ENCODE data around the gene PSMF1.

PSMF1 gene, protein sequence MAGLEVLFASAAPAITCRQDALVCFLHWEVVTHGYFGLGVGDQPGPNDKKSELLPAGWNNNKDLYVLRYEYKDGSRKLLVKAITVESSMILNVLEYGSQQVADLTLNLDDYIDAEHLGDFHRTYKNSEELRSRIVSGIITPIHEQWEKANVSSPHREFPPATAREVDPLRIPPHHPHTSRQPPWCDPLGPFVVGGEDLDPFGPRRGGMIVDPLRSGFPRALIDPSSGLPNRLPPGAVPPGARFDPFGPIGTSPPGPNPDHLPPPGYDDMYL

DNA sequence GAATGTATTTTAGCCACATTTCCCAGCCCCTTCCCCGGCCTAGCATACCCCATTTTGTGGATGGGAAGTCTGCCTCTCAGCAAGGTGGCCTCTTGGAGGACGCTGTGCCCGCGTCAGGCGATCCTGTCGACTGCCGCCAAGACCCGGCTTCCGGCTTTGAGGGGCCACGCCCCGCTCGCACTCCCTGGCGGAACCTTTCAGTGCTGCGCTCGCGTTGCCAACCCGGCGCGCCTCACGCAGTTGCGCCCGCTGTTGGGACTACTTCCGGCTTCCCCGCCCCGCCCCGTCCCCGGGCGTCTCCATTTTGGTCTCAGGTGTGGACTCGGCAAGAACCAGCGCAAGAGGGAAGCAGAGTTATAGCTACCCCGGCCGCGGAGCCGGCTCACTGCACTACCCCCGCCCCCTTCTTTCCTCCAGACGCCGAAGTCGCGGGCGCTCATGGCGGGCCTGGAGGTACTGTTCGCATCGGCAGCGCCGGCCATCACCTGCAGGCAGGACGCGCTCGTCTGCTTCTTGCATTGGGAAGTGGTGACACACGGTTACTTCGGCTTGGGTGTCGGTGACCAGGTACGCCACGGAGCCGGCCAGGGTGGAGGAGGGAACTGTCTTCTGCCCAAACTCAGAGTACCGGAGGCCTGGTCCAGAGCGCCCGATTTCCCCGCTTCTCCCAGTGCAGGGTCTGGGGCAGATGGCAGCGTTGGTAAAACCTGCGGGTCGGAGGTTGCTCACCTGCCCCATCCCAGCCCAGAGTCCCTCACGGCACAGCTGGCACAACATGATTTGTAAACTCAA lies at the start of gene PSMF1:
Gene PSMF1 (plus strand): TSS at position 267 of the 792 bp plus-strand sequence. CDS start 172 bp downstream, at position 439.
- peak; percentile 97 for DNase-seq (ENCODE audit: low read depth)
- H3K9me3 ChIP-seq (ENCODE audit: control insufficient read depth, low read length), result no peaks in the 10 kb centered on the region
- H3K4me3 ChIP-seq (ENCODE audit: low read length), result peak within 1 kb of the TSS; percentile 99
- H3K27me3 ChIP-seq (replicated peaks; ENCODE audit: control insufficient read depth, insufficient read depth, low read length), result no peaks in the 10 kb centered on the region
- peak within 1 kb of the TSS; percentile 92 for H3K9ac ChIP-seq (ENCODE audit: low read length)
- peaks cover 51% of the 10 kb centered on the region for H3K4me1 ChIP-seq (ENCODE audit: control insufficient read depth, insufficient read depth, low read length)
- no peaks in the 10 kb centered on the region for H3K36me3 ChIP-seq (ENCODE audit: control insufficient read depth, insufficient read depth, low read length, severe bottlenecking)

DNA sequence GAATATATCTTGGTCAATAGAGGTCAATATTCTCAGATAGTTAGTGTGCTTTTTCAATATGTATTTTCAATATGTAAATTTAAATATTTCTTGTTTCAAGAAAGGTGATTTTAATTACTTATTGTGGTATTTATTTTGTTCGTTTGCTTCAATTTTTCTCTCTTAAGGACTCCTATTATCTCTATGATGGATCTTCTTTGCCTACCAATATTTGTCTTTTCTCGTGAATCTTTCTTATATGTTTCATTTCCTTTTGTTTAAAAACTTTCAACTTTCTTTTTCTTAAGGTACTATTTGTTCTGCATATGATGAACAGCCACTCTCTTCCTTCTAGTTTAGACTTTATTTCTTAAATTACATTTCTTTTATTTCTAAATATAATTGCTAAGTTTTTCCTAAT lies 46.1 kb upstream of the PSMF1 start:
- no peaks in the 10 kb centered on the region for H3K27me3 ChIP-seq (replicated peaks; ENCODE audit: control insufficient read depth, insufficient read depth, low read length)
- peaks cover 9% of the 10 kb centered on the region for H3K9me3 ChIP-seq (ENCODE audit: control insufficient read depth, low read length)
- no peak for DNase-seq (ENCODE audit: low read depth)
- H3K9ac ChIP-seq (ENCODE audit: low read length), result no peak overlapping the region
- H3K36me3 ChIP-seq (ENCODE audit: control insufficient read depth, insufficient read depth, low read length, severe bottlenecking), result no peaks in the 10 kb centered on the region
- H3K4me1 ChIP-seq (ENCODE audit: control insufficient read depth, insufficient read depth, low read length), result no peaks in the 10 kb centered on the region
- no peak overlapping the region for H3K4me3 ChIP-seq (ENCODE audit: low read length)

DNA sequence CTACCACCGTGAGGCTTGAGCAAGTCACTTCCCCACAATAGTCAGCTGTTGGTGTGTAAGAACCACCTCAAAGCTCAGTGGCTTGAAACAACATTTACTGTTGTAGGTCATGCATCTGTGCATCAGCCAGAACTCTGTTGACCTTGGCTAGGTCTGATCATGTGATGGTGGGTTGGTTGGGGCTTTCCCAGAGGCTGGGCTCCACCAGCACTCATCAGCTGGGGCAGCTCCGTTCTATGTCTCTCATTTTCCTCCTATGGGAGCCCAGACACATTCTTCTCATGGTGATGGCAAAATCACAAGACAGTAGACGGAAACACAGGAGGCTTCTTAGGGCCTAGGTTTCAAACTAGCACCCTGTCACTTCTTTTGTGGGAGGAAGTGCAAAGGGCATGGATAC lies 42.8 kb upstream of the PSMF1 start:
- Histone ChIP-seq H3K27me3 (replicated peaks; ENCODE audit: control insufficient read depth, insufficient read depth, low read length) (no peaks in the 10 kb centered on the region), H3K4me1 (ENCODE audit: control insufficient read depth, insufficient read depth, low read length) (no peaks in the 10 kb centered on the region)
- DNase-seq (ENCODE audit: low read depth), result no peak

DNA sequence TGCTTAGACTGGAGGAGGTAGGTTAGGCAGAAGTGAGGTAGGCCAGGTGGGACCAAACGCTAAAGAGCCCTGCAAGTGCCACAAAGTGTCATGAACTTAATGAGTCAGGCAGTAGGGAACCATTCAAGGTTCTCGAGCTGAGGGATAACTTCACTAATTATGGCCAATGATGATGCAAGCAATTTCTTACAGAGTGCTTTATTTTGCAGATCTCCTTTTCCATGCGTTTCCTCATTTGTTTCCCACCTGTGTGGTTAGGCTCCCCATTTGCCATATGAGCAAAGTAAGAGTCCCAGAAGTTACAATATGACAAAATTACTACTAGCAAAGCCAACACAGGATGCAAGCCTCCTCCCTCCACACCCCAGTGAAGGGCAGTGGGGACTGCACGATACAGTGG lies 36.5 kb upstream of the PSMF1 start:
- no peaks in the 10 kb centered on the region for H3K4me1 ChIP-seq (ENCODE audit: control insufficient read depth, insufficient read depth, low read length)
- H3K36me3 ChIP-seq (ENCODE audit: control insufficient read depth, insufficient read depth, low read length, severe bottlenecking), result no peaks in the 10 kb centered on the region
- no peak overlapping the region for H3K9ac ChIP-seq (ENCODE audit: low read length)
- H3K9me3 ChIP-seq (ENCODE audit: control insufficient read depth, low read length), result peaks cover 9% of the 10 kb centered on the region
- no peak overlapping the region for H3K4me3 ChIP-seq (ENCODE audit: low read length)
- H3K27me3 ChIP-seq (replicated peaks; ENCODE audit: control insufficient read depth, insufficient read depth, low read length), result peaks cover 3% of the 10 kb centered on the region
- no peak for DNase-seq (ENCODE audit: low read depth)

More for the DNA sequence above, 42.8 kb upstream of the PSMF1 start:
- H3K4me3 ChIP-seq (ENCODE audit: low read length), result no peak overlapping the region
- no peak overlapping the region for H3K9ac ChIP-seq (ENCODE audit: low read length)
- H3K9me3 ChIP-seq (ENCODE audit: control insufficient read depth, low read length), result peaks cover 6% of the 10 kb centered on the region
- no peaks in the 10 kb centered on the region for H3K36me3 ChIP-seq (ENCODE audit: control insufficient read depth, insufficient read depth, low read length, severe bottlenecking)

DNA sequence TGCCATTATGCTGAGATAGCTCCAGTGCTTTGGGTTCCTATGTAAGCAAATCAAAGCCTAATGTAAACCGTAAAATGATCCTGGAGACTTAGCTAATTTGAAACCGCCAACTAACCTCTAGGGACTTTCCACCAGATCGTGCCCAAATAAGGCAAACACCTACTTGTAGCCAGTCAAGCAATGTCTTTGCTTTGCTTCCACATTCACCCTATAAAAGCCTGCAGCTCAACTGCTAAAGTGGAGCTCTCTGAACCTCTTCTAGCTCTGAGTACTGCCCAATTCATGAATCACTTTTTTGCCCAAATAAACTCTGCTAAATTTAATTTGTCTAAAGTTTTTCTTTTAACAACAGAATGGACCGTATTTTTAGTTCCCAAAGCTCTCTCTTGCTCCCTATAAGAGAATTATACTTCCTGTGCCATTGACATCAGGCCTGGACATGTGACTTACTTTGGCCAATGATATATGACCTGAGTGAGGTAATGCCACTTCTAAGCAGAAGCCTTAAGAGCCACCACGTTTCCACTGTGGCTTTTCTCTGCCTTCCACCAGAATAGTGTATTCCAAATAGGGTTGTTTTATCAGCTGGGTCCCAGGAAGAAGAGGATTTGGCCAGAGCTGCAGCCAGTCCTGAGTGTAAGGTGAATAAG lies 34.8 kb upstream of the PSMF1 start:
- no peak for DNase-seq (ENCODE audit: low read depth)
- Histone ChIP-seq H3K4me3 (ENCODE audit: low read length) (no peak overlapping the region), H3K9me3 (ENCODE audit: control insufficient read depth, low read length) (peaks cover 9% of the 10 kb centered on the region), H3K36me3 (ENCODE audit: control insufficient read depth, insufficient read depth, low read length, severe bottlenecking) (no peaks in the 10 kb centered on the region), H3K27me3 (replicated peaks; ENCODE audit: control insufficient read depth, insufficient read depth, low read length) (peaks cover 3% of the 10 kb centered on the region), H3K9ac (ENCODE audit: low read length) (no peak overlapping the region), H3K4me1 (ENCODE audit: control insufficient read depth, insufficient read depth, low read length) (no peaks in the 10 kb centered on the region)

DNA sequence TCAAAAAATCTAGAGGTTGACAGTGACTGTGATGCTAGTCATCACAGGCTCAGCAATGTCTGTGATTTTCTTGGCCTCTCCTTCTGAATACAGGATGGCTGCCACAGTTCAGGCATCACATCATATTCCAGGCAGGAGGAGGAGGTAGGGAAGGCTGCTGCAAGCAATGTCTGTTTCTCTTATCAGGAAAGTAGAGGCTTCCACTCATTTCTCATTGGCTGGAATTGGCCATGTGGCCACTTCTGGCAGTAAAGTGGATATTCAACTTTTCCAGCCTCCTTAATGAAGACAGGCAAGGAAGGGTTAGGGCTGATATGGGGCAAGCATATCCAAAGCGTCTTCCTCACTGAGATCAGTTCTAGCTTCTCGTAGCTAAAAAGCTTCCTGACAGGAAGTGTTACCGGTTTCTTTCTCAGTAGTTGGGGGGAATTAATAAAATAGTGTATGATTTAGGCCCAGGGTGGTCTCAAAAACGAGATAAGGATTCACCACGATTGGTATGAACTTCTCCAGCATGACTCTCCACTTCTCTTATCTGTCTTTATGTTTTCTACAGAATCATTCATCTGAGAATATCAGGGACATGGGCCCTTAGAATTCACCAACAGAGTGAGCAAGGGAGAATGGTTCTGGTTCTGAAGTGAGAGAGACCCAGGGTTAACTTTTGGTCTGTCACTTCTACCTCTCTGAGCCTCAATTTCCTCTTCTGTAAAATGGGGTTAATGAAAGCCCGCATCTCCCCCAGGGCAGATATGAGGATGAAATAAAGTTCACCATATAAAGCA lies 32.7 kb upstream of the PSMF1 start:
- Histone ChIP-seq H3K36me3 (ENCODE audit: control insufficient read depth, insufficient read depth, low read length, severe bottlenecking) (no peaks in the 10 kb centered on the region), H3K9me3 (ENCODE audit: control insufficient read depth, low read length) (peaks cover 15% of the 10 kb centered on the region), H3K27me3 (replicated peaks; ENCODE audit: control insufficient read depth, insufficient read depth, low read length) (peaks cover 3% of the 10 kb centered on the region), H3K4me1 (ENCODE audit: control insufficient read depth, insufficient read depth, low read length) (no peaks in the 10 kb centered on the region), H3K4me3 (ENCODE audit: low read length) (no peak overlapping the region), H3K9ac (ENCODE audit: low read length) (no peak overlapping the region)
- DNase-seq (ENCODE audit: low read depth), result no peak

DNA sequence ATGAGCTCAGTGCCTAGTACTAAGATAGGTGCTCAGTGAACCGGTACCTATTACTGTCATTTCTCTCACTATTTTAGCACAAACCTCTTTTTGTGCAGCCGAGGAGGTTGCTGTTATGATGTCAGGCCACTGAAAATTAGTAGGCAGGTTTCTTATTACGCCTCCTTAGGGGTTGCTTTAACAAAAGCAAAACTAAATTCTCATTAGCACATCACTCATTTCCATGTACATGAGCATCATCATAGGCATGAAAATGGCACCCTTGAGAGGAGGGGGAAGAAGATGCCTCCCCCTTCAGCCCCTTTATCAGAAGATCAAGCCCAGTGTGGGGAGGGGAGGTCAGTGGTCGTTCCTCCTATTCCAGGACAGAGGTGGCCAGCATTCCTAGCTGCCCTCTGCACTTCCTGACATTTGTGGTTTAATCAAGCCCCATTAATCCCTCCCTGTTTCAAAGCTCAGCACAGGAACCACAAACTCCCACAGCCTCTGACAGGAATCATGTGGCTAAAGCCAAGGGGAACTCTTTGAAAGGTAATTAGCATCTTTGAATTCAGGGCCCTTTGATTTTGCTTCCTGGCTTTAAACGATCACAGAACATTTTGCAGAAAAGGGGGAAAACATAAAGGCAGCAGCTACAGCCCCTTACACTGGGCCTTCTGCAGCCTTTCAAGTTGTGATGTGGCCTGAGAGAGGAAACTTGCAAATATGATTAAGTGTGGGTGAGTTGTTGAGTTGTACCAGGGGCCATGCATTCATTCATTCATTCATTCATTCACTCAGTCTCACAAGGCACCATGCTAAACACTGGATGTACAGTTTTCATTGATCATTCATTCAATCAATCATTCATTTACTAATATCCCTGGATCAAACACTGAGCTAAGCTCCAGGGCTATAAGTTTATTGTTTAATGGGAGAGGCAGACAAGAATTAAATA lies 31.9 kb upstream of the PSMF1 start:
- H3K9ac ChIP-seq (ENCODE audit: low read length), result no peak overlapping the region

DNA sequence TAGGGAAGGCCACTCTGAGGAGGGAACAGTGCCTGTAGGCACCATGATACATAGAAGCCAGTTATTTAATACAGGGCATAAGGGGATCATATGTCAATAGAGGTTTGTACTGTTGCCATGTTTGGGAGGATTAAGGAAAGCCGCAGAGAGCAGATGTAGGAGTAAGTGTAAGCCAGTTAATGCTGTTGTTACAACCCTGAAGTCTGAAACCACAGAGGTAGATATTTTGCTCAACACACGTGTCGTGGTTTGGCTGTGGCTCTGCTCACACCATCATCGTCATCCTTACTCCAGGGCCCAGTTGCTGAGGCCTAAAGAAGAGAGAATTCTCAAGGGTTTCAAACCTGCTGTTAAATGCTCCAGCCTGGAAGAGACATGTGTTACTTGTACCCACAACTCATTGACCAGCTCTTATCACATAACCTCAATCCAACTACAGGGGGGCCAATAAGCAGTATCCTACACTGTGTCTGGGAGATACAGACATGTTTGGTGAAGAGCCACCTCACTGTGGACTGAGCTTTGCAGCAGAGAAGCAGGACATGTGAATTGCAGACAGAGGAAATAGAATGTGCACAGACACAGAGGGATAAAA lies 31.0 kb upstream of the PSMF1 start:
- H3K27me3 ChIP-seq (replicated peaks; ENCODE audit: control insufficient read depth, insufficient read depth, low read length), result peaks cover 3% of the 10 kb centered on the region
- H3K4me3 ChIP-seq (ENCODE audit: low read length), result no peak overlapping the region
- no peaks in the 10 kb centered on the region for H3K36me3 ChIP-seq (ENCODE audit: control insufficient read depth, insufficient read depth, low read length, severe bottlenecking)
- H3K9me3 ChIP-seq (ENCODE audit: control insufficient read depth, low read length), result peaks cover 15% of the 10 kb centered on the region
- H3K9ac ChIP-seq (ENCODE audit: low read length), result no peak overlapping the region
- DNase-seq (ENCODE audit: low read depth), result no peak
- no peaks in the 10 kb centered on the region for H3K4me1 ChIP-seq (ENCODE audit: control insufficient read depth, insufficient read depth, low read length)

More for the DNA sequence above, 31.9 kb upstream of the PSMF1 start:
- H3K4me3 ChIP-seq (ENCODE audit: low read length), result no peak overlapping the region
- no peaks in the 10 kb centered on the region for H3K4me1 ChIP-seq (ENCODE audit: control insufficient read depth, insufficient read depth, low read length)
- peaks cover 3% of the 10 kb centered on the region for H3K27me3 ChIP-seq (replicated peaks; ENCODE audit: control insufficient read depth, insufficient read depth, low read length)
- peaks cover 15% of the 10 kb centered on the region for H3K9me3 ChIP-seq (ENCODE audit: control insufficient read depth, low read length)
- DNase-seq (ENCODE audit: low read depth), result no peak
- no peaks in the 10 kb centered on the region for H3K36me3 ChIP-seq (ENCODE audit: control insufficient read depth, insufficient read depth, low read length, severe bottlenecking)

DNA sequence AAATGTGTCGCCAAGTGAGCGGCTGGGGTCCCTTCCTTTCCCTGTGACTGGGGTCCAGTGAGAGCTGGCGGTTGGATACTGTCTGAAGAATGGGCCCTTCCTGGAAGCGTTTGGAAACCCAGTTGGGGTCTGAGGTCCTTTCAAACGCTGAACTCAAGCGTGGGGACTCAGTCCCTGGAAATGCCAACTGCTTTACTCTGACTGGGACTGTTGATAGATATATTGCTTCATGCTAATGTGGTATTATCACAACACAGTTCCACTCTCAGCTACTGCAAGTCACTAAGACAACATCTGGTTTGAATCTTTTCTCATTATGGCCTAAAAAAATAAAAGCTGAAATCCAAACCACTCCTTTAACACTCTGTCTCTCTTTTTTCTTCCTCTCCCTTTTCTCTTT lies 23.7 kb upstream of the PSMF1 start:
- H3K9me3 ChIP-seq (ENCODE audit: control insufficient read depth, low read length), result peaks cover 5% of the 10 kb centered on the region
- peaks cover 15% of the 10 kb centered on the region for H3K4me1 ChIP-seq (ENCODE audit: control insufficient read depth, insufficient read depth, low read length)
- peak; percentile 56 for DNase-seq (ENCODE audit: low read depth)
- H3K36me3 ChIP-seq (ENCODE audit: control insufficient read depth, insufficient read depth, low read length, severe bottlenecking), result no peaks in the 10 kb centered on the region
- H3K4me3 ChIP-seq (ENCODE audit: low read length), result no peak overlapping the region
- no peak overlapping the region for H3K9ac ChIP-seq (ENCODE audit: low read length)
- no peaks in the 10 kb centered on the region for H3K27me3 ChIP-seq (replicated peaks; ENCODE audit: control insufficient read depth, insufficient read depth, low read length)

DNA sequence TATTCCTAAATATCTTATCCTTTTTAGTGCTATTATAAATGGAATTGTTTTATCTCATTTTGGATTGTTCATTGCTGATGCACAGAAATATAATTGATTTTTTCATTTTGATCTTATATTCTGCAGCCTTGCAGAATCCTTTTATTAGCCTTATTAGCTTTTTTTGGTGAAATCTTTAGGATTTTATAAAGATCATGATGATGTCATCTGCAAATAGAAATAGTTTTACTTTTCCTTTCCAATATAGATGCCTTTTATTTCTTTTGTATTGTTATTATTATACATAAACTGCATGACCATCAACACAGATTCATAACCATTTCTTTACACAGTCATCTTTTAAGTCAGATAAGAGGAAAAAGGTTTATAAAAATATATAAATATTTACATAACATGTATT lies 16.9 kb upstream of the PSMF1 start:
- H3K4me3 ChIP-seq (ENCODE audit: low read length), result no peak overlapping the region
- peaks cover 16% of the 10 kb centered on the region for H3K9me3 ChIP-seq (ENCODE audit: control insufficient read depth, low read length)
- no peak overlapping the region for H3K9ac ChIP-seq (ENCODE audit: low read length)
- no peaks in the 10 kb centered on the region for H3K4me1 ChIP-seq (ENCODE audit: control insufficient read depth, insufficient read depth, low read length)
- peaks cover 3% of the 10 kb centered on the region for H3K27me3 ChIP-seq (replicated peaks; ENCODE audit: control insufficient read depth, insufficient read depth, low read length)
- no peaks in the 10 kb centered on the region for H3K36me3 ChIP-seq (ENCODE audit: control insufficient read depth, insufficient read depth, low read length, severe bottlenecking)
- no peak for DNase-seq (ENCODE audit: low read depth)
